ENCODE data around the gene RPRD1A.
"Not testable (repeated sequence)": the region's sequence is repeated elsewhere in the genome, so short reads cannot be mapped to it uniquely, and the experiment has no call there.

Gene RPRD1A

DNA sequence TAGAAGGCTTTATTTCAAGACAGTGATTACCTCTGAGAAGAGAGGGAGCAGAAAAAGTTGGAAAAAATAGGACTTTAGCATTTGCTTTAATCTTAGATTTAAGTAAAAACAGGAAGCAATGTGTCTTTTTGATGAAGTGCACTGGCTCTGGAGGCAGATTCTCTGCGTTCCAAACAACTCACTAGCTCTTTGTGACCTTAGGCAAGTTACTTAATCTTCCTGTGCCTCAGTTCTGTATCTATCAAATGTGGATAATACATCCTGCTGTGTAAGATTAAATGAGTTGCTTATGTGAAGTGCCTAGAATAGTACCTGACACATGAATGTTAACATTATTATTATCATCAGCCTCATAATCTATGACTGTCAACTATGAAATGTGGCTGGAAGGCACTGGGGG, 42.3 kb downstream of the RPRD1A start:
- no peak for DNase-seq (ENCODE audit: low spot score)

DNA sequence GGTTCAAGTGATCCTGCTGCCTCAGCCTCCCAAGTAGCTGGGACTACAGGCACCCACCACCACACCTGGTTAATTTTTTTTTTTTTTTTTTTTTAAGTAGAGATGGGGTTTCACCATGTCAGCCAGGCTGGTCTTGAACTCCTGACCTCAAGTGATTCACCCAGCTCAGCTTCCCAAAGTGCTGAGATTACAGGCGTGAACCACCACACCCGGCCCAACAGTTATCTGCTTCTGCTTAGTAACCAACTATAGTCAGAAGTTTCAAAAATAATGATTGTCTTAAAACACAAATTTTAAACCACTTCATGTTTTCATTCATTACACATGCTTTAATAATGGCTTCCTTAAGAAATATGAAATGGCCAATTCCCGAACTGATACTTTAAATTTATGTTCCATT, 43.1 kb downstream of the RPRD1A start:
- not testable (repeated sequence) for DNase-seq (ENCODE audit: low spot score)

DNA sequence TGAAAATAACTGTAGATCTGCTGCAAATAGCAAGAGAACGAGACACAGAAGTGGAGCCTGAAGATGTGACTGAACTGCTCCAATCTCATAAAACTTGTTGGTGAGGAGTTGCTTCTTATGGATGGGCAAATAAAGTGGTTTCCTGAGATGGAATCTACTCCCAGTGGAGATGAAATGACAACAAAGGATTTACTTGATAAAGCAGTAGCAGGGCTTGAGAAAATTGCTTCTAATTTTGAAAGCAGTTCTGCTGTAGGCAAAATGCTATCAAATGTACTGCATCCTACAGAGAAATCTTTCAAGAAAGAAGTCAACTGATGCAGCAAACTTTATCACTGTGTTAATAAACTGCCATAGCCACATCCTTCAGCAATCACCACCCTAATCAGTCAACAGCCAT, 44.0 kb downstream of the RPRD1A start:
- no peak for DNase-seq (ENCODE audit: low spot score)

DNA sequence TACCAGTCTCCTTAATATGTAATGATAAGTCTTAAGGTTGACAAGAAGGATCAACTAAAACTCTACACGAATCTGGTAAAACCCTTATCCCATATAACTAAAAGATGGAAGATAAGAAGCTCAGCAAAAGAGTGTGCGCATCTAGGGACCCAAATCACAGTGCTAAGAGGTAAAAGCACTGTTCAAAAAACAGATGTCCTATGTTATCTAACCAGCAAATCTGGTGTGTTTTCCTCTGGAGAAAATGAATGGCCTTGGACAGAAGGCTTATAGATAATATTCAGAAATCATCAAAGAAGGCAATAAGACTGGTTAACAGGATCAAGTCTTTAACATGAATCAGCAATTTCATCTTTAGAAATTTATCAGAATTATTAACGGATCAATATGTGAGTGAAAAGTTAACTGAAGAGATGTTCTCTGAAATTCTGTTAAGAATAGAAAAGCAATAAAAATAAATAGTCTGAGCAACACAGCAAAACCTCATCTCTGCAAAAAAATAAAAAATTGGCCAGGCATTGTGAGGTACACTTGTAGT, 47.1 kb downstream of the RPRD1A start:
- no peak for DNase-seq (ENCODE audit: low spot score)

DNA sequence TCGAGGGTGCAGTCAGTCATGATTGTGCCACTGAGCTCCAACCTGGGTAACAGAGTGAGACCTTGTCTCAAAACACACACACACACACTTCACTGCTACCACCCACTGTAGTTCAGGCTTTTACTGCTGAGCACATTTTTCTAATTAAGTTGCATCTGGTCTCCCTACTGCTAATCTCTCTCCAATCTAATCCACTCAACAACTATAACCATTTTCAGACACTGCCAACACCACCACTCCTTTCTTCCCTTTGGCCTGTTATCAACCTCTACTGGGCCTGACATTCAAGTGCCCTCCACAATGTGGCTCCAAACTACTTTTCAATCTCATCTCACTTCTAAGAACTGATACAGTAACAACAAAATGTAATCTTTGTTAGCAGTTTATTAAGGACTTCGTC, 50.1 kb downstream of the RPRD1A start:
- DNase-seq (ENCODE audit: low spot score), result no peak

DNA sequence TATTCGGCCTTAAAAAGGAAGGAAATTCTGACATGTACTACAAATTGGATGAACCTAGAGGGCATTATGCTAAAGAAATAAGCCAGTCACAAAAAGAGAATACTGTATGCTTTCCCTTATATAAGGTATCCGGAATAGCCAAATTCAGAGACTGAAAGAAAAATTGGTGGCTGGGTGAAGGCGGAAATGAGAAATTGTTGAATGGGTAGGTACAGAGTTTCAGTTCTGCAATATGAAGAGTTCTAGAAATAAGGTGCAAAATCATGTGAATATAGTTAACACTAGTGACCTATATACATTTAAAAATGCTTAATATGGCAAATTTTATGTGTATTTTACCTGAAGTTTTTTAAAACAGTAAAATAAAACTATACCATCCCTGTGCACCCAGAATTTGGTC, 51.7 kb downstream of the RPRD1A start:
- DNase-seq (ENCODE audit: low spot score), result no peak

DNA sequence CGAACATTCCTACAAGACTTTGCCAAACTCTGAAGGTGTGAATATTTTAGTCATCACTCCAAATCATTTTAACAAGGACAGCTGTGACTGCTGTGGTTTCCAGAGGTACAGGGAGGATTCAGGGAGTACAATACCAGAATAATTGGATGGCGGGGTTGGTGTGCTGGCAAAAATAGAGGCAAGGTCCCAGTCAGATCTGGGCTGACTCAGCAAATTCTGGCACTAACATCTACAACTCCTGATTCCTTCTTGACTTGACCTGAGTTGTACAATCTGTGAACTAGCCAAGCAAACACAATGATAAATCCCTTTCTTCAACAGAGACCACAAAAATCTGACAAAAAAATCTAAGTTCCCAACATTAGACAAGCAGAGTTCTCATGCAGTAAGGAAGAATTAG, 54.5 kb downstream of the RPRD1A start:
- DNase-seq (ENCODE audit: low spot score), result no peak

DNA sequence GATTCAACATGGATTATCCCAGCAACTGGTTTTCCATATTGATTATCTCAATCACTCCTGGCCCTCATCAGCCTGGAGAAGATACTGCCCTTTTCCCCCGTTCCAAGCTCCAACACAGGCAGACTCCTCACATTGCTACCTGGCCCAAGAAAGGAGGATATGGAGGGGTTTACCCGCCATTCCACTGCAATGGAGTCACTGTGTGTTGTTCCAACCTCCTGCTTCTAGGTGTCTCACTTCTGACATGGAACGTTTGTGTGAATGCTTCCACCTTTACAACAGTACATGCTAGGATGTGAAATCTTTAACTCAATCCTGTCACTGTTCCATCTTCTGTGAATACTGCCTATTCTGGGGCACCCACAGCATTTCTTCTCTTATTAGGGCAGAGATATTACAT, 58.1 kb downstream of the RPRD1A start:
- DNase-seq (ENCODE audit: low spot score), result no peak

DNA sequence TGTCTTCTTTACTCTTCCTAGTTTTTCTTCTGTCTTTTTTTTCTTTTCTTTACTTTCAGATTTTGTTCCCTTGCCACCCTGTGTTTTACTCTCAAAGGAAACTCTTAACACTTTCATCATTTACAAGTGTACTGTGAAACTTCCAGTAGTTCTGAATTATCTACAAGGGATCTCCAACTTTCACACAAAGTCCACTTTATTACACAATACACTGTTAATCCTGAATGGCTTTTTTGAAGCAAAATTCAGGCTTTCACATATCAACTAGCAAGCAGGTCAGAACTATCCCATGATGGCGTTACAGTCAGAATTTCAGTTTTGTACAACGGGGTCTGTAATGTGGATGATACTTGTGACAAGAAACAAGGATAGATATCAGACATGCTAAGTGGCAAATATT, 60.4 kb downstream of the RPRD1A start:
- no peak for DNase-seq (ENCODE audit: low spot score)

DNA sequence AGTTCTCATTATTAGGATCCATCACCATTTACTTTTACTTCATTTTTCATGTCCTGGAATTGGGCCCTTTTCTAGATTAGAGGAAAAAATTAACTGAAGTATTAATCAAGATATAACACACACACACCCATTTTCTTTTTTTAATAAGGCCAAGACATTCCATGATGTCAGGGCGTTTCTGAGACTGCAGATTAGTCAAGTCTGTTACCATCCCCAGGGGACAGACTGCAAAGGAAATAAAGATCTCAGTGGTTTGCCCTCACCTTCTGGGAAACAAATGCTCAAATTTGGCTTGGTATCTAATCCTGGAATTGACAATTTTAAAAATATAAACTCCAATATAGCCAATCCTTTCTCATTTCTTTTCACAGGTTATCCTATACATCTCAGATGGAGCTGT, 67.4 kb downstream of the RPRD1A start:
- no peak for DNase-seq (ENCODE audit: low spot score)

DNA sequence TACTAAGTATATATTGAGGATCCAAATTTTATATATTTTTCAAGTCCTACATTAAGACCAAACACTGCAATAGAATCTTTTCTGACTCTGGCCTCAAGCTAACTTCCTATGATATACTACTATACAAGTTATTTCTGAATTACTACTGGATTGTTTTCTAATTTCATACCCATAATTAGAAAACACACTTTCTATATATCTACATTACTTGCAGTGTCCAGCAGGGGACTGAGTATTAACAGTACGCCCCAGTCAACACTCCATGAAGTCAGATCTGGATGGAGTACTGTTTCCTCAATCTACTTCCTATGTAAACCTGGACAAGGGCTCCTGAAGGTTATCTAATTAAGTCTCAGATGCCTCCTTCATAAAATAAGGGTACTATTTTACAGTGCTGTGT, 68.4 kb downstream of the RPRD1A start:
- DNase-seq (ENCODE audit: low spot score), result no peak

DNA sequence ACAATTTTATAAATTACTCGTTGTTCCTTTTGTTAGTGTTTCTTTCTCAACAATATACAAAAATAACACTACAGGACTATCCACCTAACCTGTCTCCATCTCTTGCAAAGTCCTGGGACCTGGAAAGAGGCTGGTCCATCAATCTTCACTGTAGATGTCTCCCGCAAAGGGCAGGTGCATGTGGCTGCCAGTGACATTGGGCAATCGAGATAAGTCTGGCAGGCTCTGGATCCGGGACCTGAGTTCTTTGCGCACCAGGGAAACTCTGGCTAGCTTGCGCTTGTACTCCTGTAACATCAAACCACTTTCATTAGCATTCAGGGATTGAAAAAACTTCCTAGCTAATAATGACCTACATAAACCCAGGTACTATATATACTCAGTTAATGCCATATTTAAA, 74.3 kb downstream of the RPRD1A start:
- DNase-seq (ENCODE audit: low spot score), result no peak

DNA sequence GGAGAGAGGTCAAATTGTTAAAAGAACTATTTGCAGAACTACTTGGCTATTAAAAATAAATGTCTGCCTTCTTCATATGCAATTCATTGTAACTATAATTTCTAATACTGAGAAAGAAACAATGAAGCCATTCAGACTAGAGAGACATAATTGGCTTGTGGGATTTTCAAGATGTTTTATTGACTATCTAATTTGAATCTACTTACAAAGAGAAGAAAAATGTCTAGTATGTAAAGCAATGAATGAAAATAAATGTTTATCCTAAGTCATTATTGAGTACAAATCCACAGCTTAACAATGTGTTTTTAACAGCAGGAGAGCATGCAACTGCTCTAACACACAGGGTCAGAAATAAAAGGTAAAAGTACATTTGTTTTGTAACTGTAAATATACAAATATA, 75.7 kb downstream of the RPRD1A start:
- no peak for DNase-seq (ENCODE audit: low spot score)

DNA sequence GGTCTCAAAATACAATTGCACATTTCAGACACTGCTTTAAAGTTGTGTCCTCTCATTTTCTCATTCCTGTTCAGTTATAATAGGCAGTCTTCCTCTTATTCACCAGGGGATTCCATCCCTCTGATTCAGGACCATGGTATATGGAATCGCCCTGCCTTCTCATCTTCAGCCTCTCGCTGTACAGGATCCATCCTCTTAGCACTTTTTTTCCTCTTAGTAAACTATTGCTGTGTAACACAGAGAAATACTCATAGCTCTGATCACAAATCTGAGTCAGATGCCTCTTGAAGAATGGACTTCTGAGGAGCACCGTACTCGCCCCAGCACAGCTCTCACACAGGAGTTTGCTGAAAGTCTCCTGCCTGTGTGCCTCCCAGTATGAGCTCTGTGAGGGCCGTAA, 83.5 kb downstream of the RPRD1A start:
- no peak for DNase-seq (ENCODE audit: low spot score)

DNA sequence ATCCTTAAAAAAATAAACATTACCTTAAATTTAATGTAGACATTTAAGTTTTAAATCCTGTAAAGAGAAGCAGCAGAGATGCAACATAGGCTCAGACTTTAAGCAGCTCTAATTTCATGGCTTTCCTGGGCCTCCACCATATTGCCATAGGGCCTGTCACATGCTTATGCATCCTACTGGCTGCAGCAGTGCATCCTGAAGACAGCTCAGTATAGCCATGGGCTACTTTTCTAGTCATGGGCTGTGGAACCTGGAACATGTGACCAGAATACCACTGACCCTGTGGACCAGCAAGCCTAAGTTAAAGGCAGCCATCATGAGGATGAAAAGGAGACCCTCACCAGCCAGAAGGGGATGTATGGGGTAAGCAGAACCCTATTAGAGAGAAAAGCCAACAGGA, 84.2 kb downstream of the RPRD1A start:
- no peak for DNase-seq (ENCODE audit: low spot score)

DNA sequence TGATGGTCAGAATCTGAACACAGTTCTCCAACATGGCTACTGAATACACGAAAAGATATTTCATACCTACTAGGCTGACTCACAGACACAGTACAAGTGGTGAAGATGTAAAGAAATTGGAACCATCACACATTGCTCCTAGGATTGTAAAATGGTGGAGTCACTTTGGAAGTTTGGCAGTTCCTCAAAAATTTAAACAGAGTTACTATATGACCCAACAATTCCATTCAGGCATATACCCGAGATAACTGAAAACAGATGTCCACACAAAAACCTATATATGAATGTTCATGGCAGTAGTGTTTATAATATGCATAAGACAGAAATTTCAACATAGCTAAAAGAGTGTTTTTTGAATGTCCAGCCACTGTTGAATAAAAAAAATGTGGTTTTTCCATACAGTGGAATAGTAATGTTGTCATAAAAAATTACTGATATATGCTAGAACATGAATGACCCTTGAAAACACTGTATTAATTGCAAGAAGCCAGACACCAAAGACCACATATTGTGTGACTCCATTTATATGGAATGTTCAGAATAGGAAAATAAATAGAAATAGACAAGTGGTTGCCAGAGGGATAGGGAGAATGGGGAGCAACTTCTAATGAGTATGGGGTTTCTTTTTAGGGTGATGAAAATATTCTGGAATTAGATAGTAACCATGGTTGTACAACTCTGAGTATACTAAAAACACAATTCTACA, 84.8 kb downstream of the RPRD1A start:
- DNase-seq (ENCODE audit: low spot score), result no peak

DNA sequence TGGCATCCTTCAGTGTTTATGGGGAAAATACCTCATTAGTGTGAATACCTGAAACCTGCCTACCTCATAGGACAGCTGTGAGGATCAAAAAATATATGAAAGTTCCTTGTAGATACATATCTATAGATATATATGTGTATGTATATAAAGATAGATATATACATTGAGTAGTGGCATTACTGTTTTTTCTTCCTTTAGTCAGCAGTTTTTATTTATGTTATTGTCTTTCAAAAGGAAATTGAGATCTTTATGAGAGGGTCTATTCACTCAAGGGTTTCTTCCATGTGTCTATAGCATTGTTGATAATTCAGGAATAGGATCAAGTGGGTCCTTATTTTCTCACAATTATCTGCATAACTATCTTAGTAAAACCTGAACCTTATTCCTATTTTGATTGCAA, 88.2 kb downstream of the RPRD1A start:
- DNase-seq (ENCODE audit: low spot score), result no peak

DNA sequence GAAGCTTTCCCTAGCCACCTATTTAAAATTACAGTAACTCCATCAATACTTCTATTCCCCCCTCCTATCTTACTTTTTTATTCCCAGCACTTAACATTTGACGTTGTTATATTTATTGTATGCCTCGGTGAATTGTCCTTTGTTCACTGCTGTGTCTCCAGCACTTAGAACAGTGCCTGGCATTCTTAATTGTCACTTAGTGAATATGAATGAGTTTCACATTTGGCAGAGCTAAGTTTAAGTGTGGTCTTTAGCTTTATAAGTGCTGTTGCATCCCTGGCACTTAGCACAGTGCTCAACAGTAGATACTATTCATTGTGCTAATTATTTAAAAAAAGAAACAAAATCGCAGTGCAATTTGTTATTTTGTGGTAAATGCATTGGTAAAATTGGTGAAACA, 93.2 kb downstream of the RPRD1A start:
- DNase-seq (ENCODE audit: low spot score), result no peak

DNA sequence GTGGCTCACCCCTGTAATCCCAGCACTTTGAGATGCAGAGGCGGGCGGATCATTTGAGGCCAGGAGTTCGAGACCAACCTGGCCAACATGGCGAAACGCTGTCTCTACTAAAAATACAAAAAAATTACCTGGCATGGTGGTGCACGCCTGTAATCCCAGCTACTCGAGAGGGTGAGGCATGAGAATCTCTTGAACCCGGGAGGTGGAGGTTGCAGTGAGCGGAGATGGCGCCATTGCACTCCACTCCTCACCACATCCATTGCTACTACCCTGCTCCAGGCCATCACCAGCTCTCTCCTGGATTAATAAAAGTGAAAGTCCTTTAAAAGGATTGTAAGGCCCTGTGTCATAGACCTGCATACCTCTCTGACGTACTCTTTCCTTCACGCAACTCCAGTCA, 93.7 kb downstream of the RPRD1A start:
- DNase-seq (ENCODE audit: low spot score), result no peak

DNA sequence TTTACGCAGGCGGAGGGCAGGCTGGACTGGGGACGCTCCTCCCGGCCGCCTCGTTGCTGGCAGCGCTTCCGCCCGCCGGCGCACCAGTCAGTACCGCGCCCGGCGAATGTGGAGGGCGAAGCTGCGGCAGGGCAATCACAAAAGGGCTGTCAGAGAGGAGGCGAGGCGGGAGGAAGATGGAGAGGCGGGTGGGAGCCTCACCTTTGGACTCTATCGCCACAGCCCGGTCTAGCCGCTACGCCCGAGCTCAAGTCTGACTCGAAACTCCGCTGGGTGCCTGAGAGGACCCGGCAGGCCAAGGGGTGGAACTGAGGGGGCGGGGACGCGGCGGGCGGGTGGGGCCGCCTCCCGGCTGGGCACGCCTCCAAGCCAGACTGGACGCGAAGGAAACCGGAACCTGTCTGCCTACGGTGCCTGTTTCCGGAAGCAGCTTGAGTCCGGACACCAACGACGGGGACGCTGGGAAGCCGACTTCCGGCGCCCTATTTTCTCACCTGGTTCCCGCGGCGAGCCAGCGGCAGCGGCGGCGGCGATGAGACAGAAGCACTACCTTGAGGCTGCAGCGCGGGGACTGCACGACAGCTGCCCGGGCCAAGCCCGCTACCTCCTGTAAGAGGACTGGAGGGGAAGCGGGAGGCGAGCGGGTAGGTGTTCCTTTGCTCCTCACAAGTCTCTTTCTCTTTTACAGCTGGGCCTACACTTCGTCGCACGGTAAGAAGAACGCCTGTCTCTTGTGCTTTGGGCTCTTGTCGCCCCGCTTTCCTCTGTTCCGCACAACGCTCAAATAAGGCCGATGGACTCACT, 95.0 kb downstream of the RPRD1A start, which contains the start of gene RMP24:
TSS of gene RMP24 (plus strand) at position 483 of the 804 bp plus-strand sequence.
- DNase-seq (ENCODE audit: low spot score), result peak; percentile 94

DNA sequence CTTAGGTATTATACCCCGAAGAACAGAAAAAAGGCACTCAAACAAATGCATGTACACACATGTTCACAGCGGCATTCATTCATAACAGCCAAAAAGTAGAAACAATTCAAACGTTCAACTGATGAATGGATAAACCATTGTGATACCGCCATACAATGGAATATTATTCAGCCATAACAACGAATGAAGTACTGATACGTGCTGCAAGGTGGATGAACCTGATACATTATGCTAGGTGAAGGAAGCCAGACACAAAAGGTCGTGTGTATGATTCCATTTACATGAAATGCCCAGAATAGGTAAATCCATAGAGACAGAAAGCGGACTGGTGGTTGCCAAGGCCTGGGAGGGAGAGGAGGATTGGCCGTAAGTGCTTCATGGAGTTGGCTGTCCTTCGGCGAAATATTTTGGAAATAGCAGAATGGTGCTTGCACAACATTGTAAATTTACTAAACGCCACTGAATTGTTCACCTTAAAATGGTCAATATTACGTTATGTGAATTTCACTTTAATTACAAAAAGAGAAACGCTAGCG, 95.6 kb downstream of the RPRD1A start:
- no peak for DNase-seq (ENCODE audit: low spot score)

DNA sequence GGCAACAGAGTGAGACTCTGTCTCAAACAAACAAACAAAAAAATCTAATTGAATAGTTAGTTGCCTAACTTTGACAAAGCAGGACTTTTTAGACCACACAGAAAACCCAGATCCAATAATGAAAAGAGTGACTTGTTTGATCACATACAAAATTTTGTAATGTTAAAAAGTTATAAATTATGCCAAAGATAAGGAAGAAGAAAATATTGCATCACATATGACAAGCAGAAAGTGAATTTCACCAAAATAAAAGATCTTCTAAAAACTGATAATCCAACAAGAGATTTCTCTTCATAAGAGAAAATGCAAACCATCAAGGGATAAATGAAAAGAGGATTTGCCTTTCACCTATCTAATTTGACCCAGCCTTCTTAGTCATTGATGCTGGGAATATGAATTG, 97.7 kb downstream of the RPRD1A start:
- no peak for DNase-seq (ENCODE audit: low spot score)

DNA sequence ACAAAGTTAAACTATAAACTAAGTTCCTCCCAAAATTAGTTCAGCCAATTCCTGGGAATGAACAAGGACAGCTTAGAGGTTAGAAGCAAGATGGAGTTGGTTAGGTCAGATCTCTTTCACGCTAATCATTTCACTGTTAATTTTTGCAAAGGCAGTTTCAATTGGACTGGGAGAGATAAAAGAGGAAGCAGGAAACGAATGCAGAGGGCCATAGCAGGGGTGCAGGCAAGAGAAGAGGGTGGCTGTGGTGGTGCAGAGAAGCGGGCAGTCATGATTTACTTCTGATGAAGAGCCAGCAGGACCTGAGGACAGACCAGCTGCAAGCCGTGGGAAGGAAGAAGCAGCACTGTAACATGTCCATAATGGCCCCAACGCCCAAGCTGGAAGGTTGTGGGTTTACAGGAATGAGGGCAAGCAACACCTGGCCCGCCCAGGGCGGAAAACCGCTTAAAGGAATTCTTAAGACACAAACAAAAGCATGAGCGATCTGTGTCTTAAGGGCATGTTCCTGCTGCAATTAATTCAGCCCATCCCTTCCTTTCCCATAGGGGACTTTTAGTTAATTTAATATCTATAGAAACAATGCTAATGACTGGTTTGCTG, 99.0 kb downstream of the RPRD1A start:
- DNase-seq (ENCODE audit: low spot score), result no peak

Measured in CD4-positive, alpha-beta T cell treated with Interleukin-6 at 100 ng/mL for 8 hours (primary cell).